K562 (cell line): ENCODE measurements around the gene AFAP1. TPM values are rescaled to one million over a fixed set of nuclear protein-coding genes. Genes with fewer than 3 reads are reported as not detected.

Experiments
- ATAC-seq: fragments of 200-7000 bp; cut with Tn5 transposase; 3 replicates; pipeline ENCODE4 v1.9.1; 2020; ENCODE audit warnings: moderate library complexity
- BruUV-seq: library from RNA; stranded (reverse); fragments of 400-500 nt; replicated peaks from 2 replicates; lab custom pipeline; 2021; lab: Mats Ljungman, UMichigan
- CTCF ChIA-PET: fragments of 300-600 bp; formaldehyde crosslinking; extraction: SDS; loops from one replicate; lab custom pipeline; 2021; ENCODE audit warnings: low intra/inter-chr PET ratio; lab: Yijun Ruan, JAX
- POLR2A ChIA-PET: fragments of 300-600, 350-650 bp; sonication (Branson Sonifier 250); formaldehyde crosslinking; extraction: SDS; loops from one replicate; lab custom pipeline; 2021; ENCODE audit warnings: antibody characterized with exemption, inconsistent platforms; lab: Yijun Ruan, JAX
- DNase-seq, 4 experiments: peaks; one replicate each; pipeline versions ENCODE4 v3.0.0 to v3.0.0-alpha.2; 2011 to 2018; ENCODE audit warnings: low spot score in 3 of 4, mixed read lengths in 3 of 4; ENCODE audit errors: extremely low read depth in 1 of 4
- FAIRE-seq: peaks from 2 replicates; lab custom pipeline; 2011; peaks lifted over from hg19 to GRCh38; lab: Jason Lieb, UNC
- H2AFZ ChIP-seq: 2 replicates; pipeline ENCODE4 v1.6.0; 2011; ENCODE audit warnings: low read depth, low read length, control low read depth, inconsistent platforms
- H3K27ac ChIP-seq: fragments of 200-600 bp; 3 replicates; pipeline ENCODE4 v1.8.0; 2011; ENCODE audit warnings: low read depth, mild to moderate bottlenecking, control low read depth, inconsistent platforms, low read length, moderate library complexity, mixed read lengths; ENCODE audit errors: extremely low read depth
- H3K27me3 ChIP-seq, 2 experiments: fragments of 300-600 bp in 1 of 2; 2 replicates in 1 of 2; 3 replicates in 1 of 2; pipeline versions ENCODE4 v1.6.0 to v1.8.0; 2011; ENCODE audit warnings: inconsistent platforms in 2 of 2, low read length in 2 of 2, mild to moderate bottlenecking in 1 of 2, mixed read lengths in 1 of 2, moderate library complexity in 1 of 2; ENCODE audit not compliant: control insufficient read depth in 2 of 2, insufficient read depth in 2 of 2
- H3K36me3 ChIP-seq: fragments of 300-600 bp; 3 replicates; pipeline ENCODE4 v1.8.0; 2011; ENCODE audit warnings: mild to moderate bottlenecking, low read length, inconsistent platforms; ENCODE audit not compliant: control insufficient read depth, insufficient read depth
- H3K4me1 ChIP-seq, 2 experiments: fragments of 200-600 bp in 1 of 2; replicated peaks in 1 of 2; 2 replicates in 1 of 2; 3 replicates in 1 of 2; pipeline versions ENCODE4 v1.5.1 to v1.8.0; 2011; ENCODE audit warnings: inconsistent platforms in 2 of 2, low read length in 2 of 2, mild to moderate bottlenecking in 1 of 2, mixed read lengths in 1 of 2, moderate library complexity in 1 of 2; ENCODE audit not compliant: control insufficient read depth in 2 of 2, insufficient read depth in 2 of 2
- H3K4me2 ChIP-seq: 2 replicates; pipeline ENCODE4 v1.6.1; 2011; ENCODE audit warnings: low read length, control low read depth, inconsistent platforms, mixed read lengths; ENCODE audit not compliant: insufficient read depth
- H3K4me3 ChIP-seq: fragments of 200-600 bp; sonication (generic), shearing (Covaris generic); 2 replicates; pipeline ENCODE4 v1.5.1; 2016; ENCODE audit warnings: control low read depth, inconsistent platforms
- H3K79me2 ChIP-seq: fragments of 200-600 bp; 3 replicates; pipeline ENCODE4 v1.8.0; 2011; ENCODE audit warnings: low read length, inconsistent platforms; ENCODE audit not compliant: control insufficient read depth, insufficient read depth
- H3K9ac ChIP-seq, 2 experiments: 2 replicates each; pipeline versions ENCODE4 v1.6.0 to v1.6.1; 2011; ENCODE audit warnings: low read depth in 2 of 2, low read length in 2 of 2, control low read depth in 1 of 2, inconsistent platforms in 1 of 2, mild to moderate bottlenecking in 1 of 2, mixed read lengths in 1 of 2; ENCODE audit not compliant: insufficient read depth in 1 of 2
- H3K9me1 ChIP-seq: one replicate; pipeline ENCODE4 v1.6.0; 2011; ENCODE audit warnings: inconsistent platforms, mild to moderate bottlenecking, low read length, moderate library complexity; ENCODE audit not compliant: control insufficient read depth, insufficient read depth
- H3K9me3 ChIP-seq: replicated peaks from 2 replicates; pipeline ENCODE4 v1.5.1; 2011; ENCODE audit warnings: low read depth, low read length, inconsistent platforms; ENCODE audit not compliant: control insufficient read depth, insufficient read depth
- H4K20me1 ChIP-seq: replicated peaks from 2 replicates; pipeline ENCODE4 v1.6.1; 2011; ENCODE audit warnings: low read length, inconsistent platforms, mixed read lengths; ENCODE audit not compliant: control insufficient read depth, insufficient read depth
- ETS1 ChIP-seq: conservative IDR thresholded peaks from 2 replicates; pipeline ENCODE4 v1.6.1; 2011; ENCODE audit warnings: low read depth, mild to moderate bottlenecking, low read length; ENCODE audit not compliant: control insufficient read depth
- ETV6 ChIP-seq, 3 experiments: fragments of 150-350 bp in 1 of 3; sonication (generic) in 1 of 3; formaldehyde crosslinking in 1 of 3; IDR thresholded peaks; 2 replicates each; pipeline versions ENCODE4 v1.6.1 to v1.8.0; 2014 to 2022; ENCODE audit warnings: borderline replicate concordance in 2 of 3, low read depth in 2 of 3, antibody characterized with exemption in 1 of 3, low read length in 1 of 3, mild to moderate bottlenecking in 1 of 3, missing genetic modification reagents in 1 of 3
- FIP1L1 ChIP-seq: fragments of 200-400 bp; formaldehyde crosslinking; IDR thresholded peaks from 2 replicates; pipeline ENCODE4 v1.6.1; 2018; ENCODE audit warnings: mild to moderate bottlenecking, low read depth, low read length; ENCODE audit not compliant: poor library complexity, severe bottlenecking
- HMG20A ChIP-seq: fragments of 450-650 bp; formaldehyde crosslinking; conservative IDR thresholded peaks from 2 replicates; pipeline ENCODE4 v1.4.0; 2020; ENCODE audit warnings: mild to moderate bottlenecking, mixed read lengths
- NR4A1 ChIP-seq, 2 experiments: fragments of 250-450 bp in 1 of 2; fragments of 450-650 bp in 1 of 2; sonication (Bioruptor Pico) in 1 of 2; IDR thresholded peaks; 2 replicates each; pipeline versions ENCODE4 v1.4.0 to v1.6.1; 2016 to 2020; ENCODE audit warnings: mild to moderate bottlenecking in 2 of 2, missing compliant biosample characterization in 1 of 2, missing genetic modification characterization in 1 of 2, moderate library complexity in 1 of 2
- RBM34 ChIP-seq: fragments of 200-400 bp; formaldehyde crosslinking; IDR thresholded peaks from 2 replicates; pipeline ENCODE4 v1.6.1; 2018; ENCODE audit warnings: low read length, borderline replicate concordance; ENCODE audit not compliant: insufficient read depth
- TOE1 ChIP-seq, 2 experiments: fragments of 450-650 bp in 1 of 2; sonication (generic) in 1 of 2; formaldehyde crosslinking in 1 of 2; IDR thresholded peaks; 2 replicates each; pipeline versions ENCODE4 v1.7.1 to v1.8.0; 2016 to 2022; ENCODE audit warnings: borderline replicate concordance in 2 of 2, mild to moderate bottlenecking in 2 of 2, antibody characterized with exemption in 1 of 2, inconsistent platforms in 1 of 2, low read depth in 1 of 2, missing genetic modification reagents in 1 of 2, moderate library complexity in 1 of 2
- XRCC4 ChIP-seq: IDR thresholded peaks from one replicate; pipeline ENCODE4 v1.6.1; 2011; ENCODE audit not compliant: insufficient read depth, insufficient read length; ENCODE audit errors: extremely low read depth
- ZNF212 ChIP-seq: fragments of 450-650 bp; formaldehyde crosslinking; IDR thresholded peaks from 2 replicates; pipeline ENCODE4 v1.4.0; 2020; ENCODE audit warnings: mild to moderate bottlenecking
- ZNF318 ChIP-seq, 2 experiments: fragments of 450-650 bp; IDR thresholded peaks; 2 replicates each; pipeline ENCODE4 v1.6.1; 2016; ENCODE audit warnings: mild to moderate bottlenecking in 2 of 2, borderline replicate concordance in 1 of 2, low read depth in 1 of 2, moderate library complexity in 1 of 2
- WGBS: fragments of 100-300 bp; shearing (Covaris generic); methylation state at CpG from one replicate; pipeline ENCODE4 v1.1.6; 2016; ENCODE audit warnings: low coverage, mixed read lengths; ENCODE audit not compliant: insufficient coverage; ENCODE audit errors: missing lambda C conversion rate; 5-methylcytosine and 5-hydroxymethylcytosine counted together
- in situ Hi-C: fragments of 300-500 bp; cut with MboI; formaldehyde crosslinking; loops from 4 replicates; pipeline ENCODE4 v1.15.0; 2018; ENCODE audit warnings: inconsistent platforms, mixed read lengths
- intact Hi-C: fragments of 100-400 bp; cut with micrococcal nuclease; formaldehyde crosslinking; loops from 2 replicates; pipeline ENCODE4 v1.14.2; 2022
- polyA plus RNA-seq, 8 experiments: library from polyadenylated mRNA; depleted of rRNA in 4 of 8; stranded (reverse) in 5 of 8; unstranded in 3 of 8; fragments of >200 nt; fragmentation: Nextera tagmentation in 2 of 8; fragmentation: Illumina TruSeq in 1 of 8; extraction: Ambion mirVana in 2 of 8; extraction: Trizol in 1 of 8; gene quantifications; 2 replicates each; pipeline versions ENCODE4 v1.2.1 to v1.2.3, GENCODE V29; 2011 to 2014; ENCODE audit warnings: inconsistent platforms in 1 of 8, missing spikeins in 1 of 8
- total RNA-seq, 7 experiments: library from RNA; depleted of rRNA in 6 of 7; stranded (reverse); fragments of >200 nt in 6 of 7; fragmentation: Illumina TruSeq in 2 of 7; extraction: Trizol in 2 of 7; gene quantifications; 2 replicates each; pipeline versions ENCODE4 v1.2.1 to v1.2.3, GENCODE V29; 2011 to 2021; ENCODE audit warnings: low replicate concordance in 1 of 7

Gene AFAP1
- total and polyA plus RNA-seq, 9 of the 15 experiments (the other 6 are each of a cell fraction or from before 2014, with no cell fraction given): 0.07 to 0.42 (median 0.12) TPM; not detected in 1

GRCh38 chr4:7801641-7802040 lies 138.0 kb downstream of the AFAP1 start:
- intact Hi-C loops (loop anchor here (5.0 to 10.0 kb wide), 3 partner anchors 41 to 607 kb away; partner anchors contain the start of gene SORCS2), in situ Hi-C loops (loop anchor here (5.0 kb wide), 2 partner anchors 51 to 186 kb away; no protein-coding TSS in a partner anchor)
- Histone ChIP-seq H3K4me1 (no peaks in the 10 kb centered on the region; a peak in 2 of 5 replicates), H3K36me3 (no peaks in the 10 kb centered on the region), H3K9me3 (no peaks in the 10 kb centered on the region), H3K79me2 (no peaks in the 10 kb centered on the region), H3K4me2 (no peak overlapping the region), H3K4me3 (no peak overlapping the region), H2AFZ (no peak overlapping the region), H3K27me3 (peaks cover 16 to 49% of the 10 kb centered on the region in 2 experiments), H3K27ac (no peak overlapping the region), H3K9me1 (no peaks in the 10 kb centered on the region), H3K9ac (no peak overlapping the region), H4K20me1 (no peaks in the 10 kb centered on the region; the same call in 1 of the 2 replicates)
- CTCF ChIA-PET: interaction anchor here (0.6 to 0.8 kb wide), 2 partner anchors 186 to 208 kb away, joined by 3 to 4 read pairs; no protein-coding TSS in a partner anchor
- POLR2A ChIA-PET: interaction anchor here (0.6 kb wide), 1 partner anchor 40 kb away, joined by 4 read pairs; no protein-coding TSS in a partner anchor
- ATAC-seq: no peak
- DNase-seq: no peak
- 0% methylated on average over 1 of the region's 1 CpG for WGBS
- BruUV-seq: no TSS peak
- no peak for FAIRE-seq
- TF ChIP-seq FIP1L1 (no peak), TOE1 (IDR thresholded peaks at IDR 0.05; ENCODE audit: borderline replicate concordance) (no peak), TOE1 (CRISPR knock-in tag; IDR thresholded peaks at IDR 0.05; ENCODE audit: borderline replicate concordance, low read depth) (no peak), XRCC4 (no peak), RBM34 (no peak), ZNF318 (IDR thresholded peaks at IDR 0.05; ENCODE audit: borderline replicate concordance in 1 of 2, low read depth in 1 of 2) (no peak), ETS1 (no peak), NR4A1 (CRISPR knock-in tag; IDR thresholded peaks at IDR 0.05) (no peak), NR4A1 (tag; IDR thresholded peaks at IDR 0.05) (no peak), ETV6 (IDR thresholded peaks at IDR 0.05; ENCODE audit: borderline replicate concordance in 1 of 2, low read depth in 2 of 2, low read length in 1 of 2) (no peak), ETV6 (CRISPR knock-in tag; IDR thresholded peaks at IDR 0.05; ENCODE audit: borderline replicate concordance) (no peak), ZNF212 (CRISPR knock-in tag) (no peak), HMG20A (CRISPR knock-in tag) (no peak)
